Stimulated activated CD8-positive, alpha-beta memory T cell treated with anti-CD3 and anti-CD28 coated beads, Interleukin-15, amount 100 ng/mL, for 4 hours (primary cell): ENCODE data around the gene STAG1.
"Not testable (repeated sequence)": the region's sequence is repeated elsewhere in the genome, so short reads cannot be mapped to it uniquely, and the experiment has no call there.

ENCODE experiments used
- DNase-seq, 2 donors: peaks; one replicate each; pipeline ENCODE4 v3.0.0-alpha.2; 2020; ENCODE audit warnings: low read depth in 2 of 2

Gene STAG1

GRCh38 chr3:136595913-136596697 is 156.1 kb downstream of the STAG1 start:
- no peak for DNase-seq

GRCh38 chr3:136586580-136586979 is 165.6 kb downstream of the STAG1 start:
- DNase-seq, result no peak

- no peak for DNase-seq
Measured at GRCh38 chr3:136584728-136585127, 167.4 kb downstream of the STAG1 start.

- no peak for DNase-seq
Measured at GRCh38 chr3:136583823-136584222, 168.4 kb downstream of the STAG1 start.

GRCh38 chr3:136577791-136578190 is 174.4 kb downstream of the STAG1 start:
- no peak for DNase-seq

- DNase-seq, result no peak
Measured at GRCh38 chr3:136576279-136577009, 175.7 kb downstream of the STAG1 start.

- DNase-seq, result no peak
Measured at GRCh38 chr3:136567599-136568188, 184.5 kb downstream of the STAG1 start.

- DNase-seq, result not testable (repeated sequence)
Measured at GRCh38 chr3:136564962-136565361, 187.2 kb downstream of the STAG1 start.

GRCh38 chr3:136562026-136562425 is 190.2 kb downstream of the STAG1 start:
- DNase-seq, result no peak

GRCh38 chr3:136559896-136560295 is 192.3 kb downstream of the STAG1 start:
- DNase-seq, result no peak

GRCh38 chr3:136549461-136549860 is 202.7 kb downstream of the STAG1 start:
- not testable (repeated sequence) for DNase-seq

- no peak for DNase-seq
Measured at GRCh38 chr3:136547293-136547692, 204.9 kb downstream of the STAG1 start.

- no peak for DNase-seq
Measured at GRCh38 chr3:136546720-136547119, 205.5 kb downstream of the STAG1 start.

GRCh38 chr3:136545664-136546268 is 206.4 kb downstream of the STAG1 start:
- no peak for DNase-seq

- no peak for DNase-seq
Measured at GRCh38 chr3:136544532-136544931, 207.6 kb downstream of the STAG1 start.

GRCh38 chr3:136543385-136543784 is 208.8 kb downstream of the STAG1 start:
- DNase-seq, result no peak

GRCh38 chr3:136535906-136536305 is 216.3 kb downstream of the STAG1 start:
- DNase-seq, result no peak

- no peak for DNase-seq
Measured at GRCh38 chr3:136532766-136533165, 219.4 kb downstream of the STAG1 start.

- DNase-seq, result no peak
Measured at GRCh38 chr3:136518102-136518501, 234.1 kb downstream of the STAG1 start.

- DNase-seq, result no peak
Measured at GRCh38 chr3:136516656-136517055, 235.5 kb downstream of the STAG1 start.

GRCh38 chr3:136516095-136516494 is 236.1 kb downstream of the STAG1 start:
- DNase-seq, result no peak

- DNase-seq, result not testable (repeated sequence)
Measured at GRCh38 chr3:136514533-136514932, 237.6 kb downstream of the STAG1 start.
